ENCODE data around the gene ST7.

GRCh38 chr7:117011419-117012260 is 58.3 kb downstream of the ST7 start:
- TF ChIP-seq CTCF (conservative IDR thresholded peaks at IDR 0.05; ENCODE audit: low read length), result no peak
- no peak for TF ChIP-seq EZH2phosphoT487 (IDR thresholded peaks at IDR 0.05; ENCODE audit: borderline replicate concordance, low read depth, low read length)

Measured in OCI-LY7 (cell line).